CD8-positive, alpha-beta memory T cell (primary cell): ENCODE measurements around the gene SLC37A4. TPM values are rescaled to one million over a fixed set of nuclear protein-coding genes. Genes with fewer than 3 reads are reported as not detected.

Source experiments
- CTCF ChIA-PET: fragments of 350-600 bp; sonication (Branson Sonifier 250); formaldehyde crosslinking; loops from one replicate; lab custom pipeline; 2021; ENCODE audit warnings: antibody characterized with exemption; lab: Charles Lee
- POLR2A ChIA-PET: fragments of 350-600 bp; sonication (Branson Sonifier 250); formaldehyde crosslinking; loops from one replicate; lab custom pipeline; 2021; ENCODE audit warnings: antibody characterized with exemption; lab: Charles Lee
- DNase-seq, 5 donors: peaks; one replicate each; pipeline versions ENCODE4 v3.0.0 to v3.0.0-alpha.2; 2020 to 2022; ENCODE audit warnings: mixed read lengths in 1 of 5
- H3K27ac ChIP-seq: one replicate; pipeline ENCODE4 v1.7.0; 2013; ENCODE audit warnings: low read depth, mild to moderate bottlenecking, low read length, moderate library complexity
- H3K27me3 ChIP-seq: 2 replicates; pipeline ENCODE4 v1.7.0; 2013; ENCODE audit warnings: low read length, mild to moderate bottlenecking; ENCODE audit not compliant: insufficient read depth, poor library complexity, severe bottlenecking
- H3K36me3 ChIP-seq: 2 replicates; pipeline ENCODE4 v1.7.0; 2013; ENCODE audit warnings: mild to moderate bottlenecking, low read length, moderate library complexity; ENCODE audit not compliant: insufficient read depth
- H3K4me1 ChIP-seq: 2 replicates; pipeline ENCODE4 v1.7.0; 2013; ENCODE audit warnings: mild to moderate bottlenecking, low read length, moderate library complexity; ENCODE audit not compliant: insufficient read depth
- H3K4me3 ChIP-seq: 2 replicates; pipeline ENCODE4 v1.7.0; 2013; ENCODE audit warnings: mild to moderate bottlenecking, low read length
- H3K9me3 ChIP-seq: 2 replicates; pipeline ENCODE4 v1.7.0; 2013; ENCODE audit warnings: mild to moderate bottlenecking, low read length
- H3K27ac Mint-ChIP-seq, 8 donors: one replicate each; pipeline ENCODE4 v1.8.0; 2020 to 2021; ENCODE audit warnings: mixed read lengths in 8 of 8, mild to moderate bottlenecking in 6 of 8, inconsistent platforms in 3 of 8, moderate library complexity in 3 of 8
- H3K27me3 Mint-ChIP-seq, 2 donors: one replicate each; pipeline ENCODE4 v1.8.0; 2020 to 2021; ENCODE audit warnings: mixed read lengths in 2 of 2, mild to moderate bottlenecking in 1 of 2, moderate library complexity in 1 of 2
- H3K36me3 Mint-ChIP-seq, 3 donors: one replicate each; pipeline ENCODE4 v1.8.0; 2020 to 2021; ENCODE audit warnings: mixed read lengths in 3 of 3, inconsistent platforms in 1 of 3, mild to moderate bottlenecking in 1 of 3
- H3K4me1 Mint-ChIP-seq, 3 donors: one replicate each; pipeline ENCODE4 v1.8.0; 2020 to 2021; ENCODE audit warnings: mixed read lengths in 3 of 3, inconsistent platforms in 1 of 3, mild to moderate bottlenecking in 1 of 3
- H3K4me3 Mint-ChIP-seq, 7 donors: one replicate each; pipeline ENCODE4 v1.8.0; 2020 to 2021; ENCODE audit warnings: mixed read lengths in 7 of 7, mild to moderate bottlenecking in 6 of 7, moderate library complexity in 4 of 7, inconsistent platforms in 2 of 7
- H3K9me3 Mint-ChIP-seq, 5 donors: one replicate each; pipeline ENCODE4 v1.8.0; 2020 to 2022; ENCODE audit warnings: mixed read lengths in 5 of 5, mild to moderate bottlenecking in 3 of 5, moderate library complexity in 2 of 5, inconsistent platforms in 1 of 5
- polyA plus RNA-seq: library from polyadenylated mRNA; unstranded; fragments of 300-500 nt; fragmentation: Illumina TruSeq; gene quantifications from one replicate; pipeline ENCODE4 v1.2.3, GENCODE V29; 2021
- total RNA-seq, 2 experiments: library from RNA; stranded (reverse); gene quantifications; one replicate each; pipeline ENCODE4 v1.2.3, GENCODE V29; 2021

SLC37A4 gene
- total and polyA plus RNA-seq, 3 experiments from 2014 or later, result 11.3 to 28.5 (median 22.7) TPM

DNA sequence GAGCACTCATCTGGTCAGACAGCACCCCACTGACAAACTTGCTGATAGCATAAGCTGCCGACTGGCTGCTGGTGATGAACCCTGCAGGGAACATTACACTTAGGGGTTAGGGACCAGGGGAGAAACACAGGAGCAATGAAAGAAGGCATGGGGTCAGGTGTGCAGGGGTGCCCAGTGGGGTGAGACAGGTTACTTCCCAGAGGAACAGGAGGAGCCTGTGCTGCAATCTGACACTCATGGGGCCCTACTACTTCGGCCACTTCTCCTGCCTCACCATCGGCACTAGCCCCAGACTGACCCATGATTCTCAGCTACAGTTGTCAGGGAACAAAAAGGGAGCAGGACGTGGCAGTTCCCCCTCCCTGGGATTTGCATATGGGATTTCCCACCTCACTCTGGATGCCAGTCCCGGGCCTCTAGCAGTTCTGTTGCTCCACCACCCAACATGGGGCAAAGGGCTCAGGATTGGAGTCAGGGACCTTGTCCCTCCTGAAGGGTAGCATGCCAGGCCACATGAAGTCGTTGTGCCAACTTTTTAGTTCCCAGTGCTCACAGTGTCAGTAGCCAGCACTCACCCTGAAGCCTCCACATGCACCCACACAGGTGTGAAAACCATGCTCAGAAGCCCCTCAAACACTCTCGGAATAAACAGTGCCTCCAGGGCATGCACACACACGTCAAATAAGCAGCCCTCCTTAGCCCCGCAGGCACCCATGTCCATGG is 2.2 kb downstream of the SLC37A4 start:
- H3K9me3 Mint-ChIP-seq, result no peaks in the 10 kb centered on the region
- H3K4me3 Mint-ChIP-seq, result peak overlapping the region in 4 of 7 donors; percentile 56 to 96 (median 90)
- H3K36me3 Mint-ChIP-seq, result peaks cover 0 to 33% (median 8%) of the 10 kb centered on the region in 3 donors
- Histone ChIP-seq H3K9me3 (no peaks in the 10 kb centered on the region), H3K27me3 (no peaks in the 10 kb centered on the region), H3K4me3 (no peak overlapping the region), H3K27ac (peak overlapping the region; percentile 75), H3K36me3 (peaks cover 15% of the 10 kb centered on the region), H3K4me1 (peaks cover 24% of the 10 kb centered on the region)
- peak overlapping the region in 7 of 8 donors; percentile 9 to 92 (median 63) for H3K27ac Mint-ChIP-seq
- no peak for DNase-seq
- peaks cover 26 to 36% (median 28%) of the 10 kb centered on the region in 3 donors for H3K4me1 Mint-ChIP-seq
- ChIA-PET CTCF (interaction anchor here (1.2 kb wide), 1 partner anchor 10 kb away, joined by 3 read pairs; the partner anchor contains the start of gene RPS25), POLR2A (interaction anchor here (1.0 kb wide), 1 partner anchor 10 kb away, joined by 3 read pairs; the partner anchor contains the start of genes RPS25 and TRAPPC4)
- H3K27me3 Mint-ChIP-seq, result no peaks in the 10 kb centered on the region

DNA sequence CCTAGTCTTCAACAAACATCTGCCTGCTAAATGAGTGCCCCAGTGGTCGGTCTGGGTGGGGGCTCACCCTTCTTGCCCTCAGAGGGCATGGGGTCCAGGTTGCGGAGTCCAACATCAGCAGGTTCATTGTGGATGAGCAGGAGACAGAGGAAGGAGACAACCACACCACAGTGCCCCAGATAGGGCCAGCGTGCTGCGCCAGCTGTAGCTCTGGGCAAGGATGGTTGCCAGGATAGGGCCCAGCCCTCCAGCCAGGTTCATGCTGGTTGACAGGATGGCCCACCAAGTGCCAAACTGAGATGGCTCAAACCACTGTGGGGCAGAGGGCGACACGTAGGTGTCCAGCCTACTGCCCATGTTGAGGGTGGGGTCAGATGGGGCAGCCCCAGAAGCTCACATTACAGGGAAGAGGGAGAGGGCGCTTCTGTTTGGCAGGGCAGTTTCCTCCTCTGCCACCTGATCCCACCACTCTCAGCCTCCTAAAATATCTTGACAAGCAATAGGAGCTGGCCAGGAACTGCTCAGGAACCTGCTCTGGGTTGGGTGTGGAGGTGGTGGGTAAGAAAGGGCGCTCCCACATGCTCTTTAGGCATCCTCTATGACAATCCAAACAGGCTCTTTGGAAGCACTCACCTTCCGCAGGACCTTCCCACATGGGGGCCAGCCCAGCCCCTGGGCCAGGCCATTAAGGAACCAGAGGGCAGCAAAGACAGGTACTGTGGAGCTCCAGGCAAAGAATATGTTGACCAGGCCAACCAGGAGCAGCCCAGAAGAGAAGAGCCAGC is 2.9 kb downstream of the SLC37A4 start:
- Histone ChIP-seq H3K4me3 (no peak overlapping the region), H3K4me1 (peaks cover 28% of the 10 kb centered on the region), H3K27ac (no peak overlapping the region), H3K27me3 (no peaks in the 10 kb centered on the region), H3K36me3 (peaks cover 21% of the 10 kb centered on the region), H3K9me3 (no peaks in the 10 kb centered on the region)
- peaks cover 0 to 40% (median 10%) of the 10 kb centered on the region in 3 donors for H3K36me3 Mint-ChIP-seq
- no peaks in the 10 kb centered on the region for H3K9me3 Mint-ChIP-seq
- DNase-seq, result no peak
- peak overlapping the region in 6 of 8 donors; percentile 9 to 84 (median 56) for H3K27ac Mint-ChIP-seq
- H3K4me1 Mint-ChIP-seq, result peaks cover 30 to 42% (median 34%) of the 10 kb centered on the region in 3 donors
- no peaks in the 10 kb centered on the region for H3K27me3 Mint-ChIP-seq
- ChIA-PET CTCF (no interaction called here), POLR2A (interaction anchor here (1.0 kb wide), 1 partner anchor 9 kb away, joined by 3 read pairs; the partner anchor contains the start of genes RPS25 and TRAPPC4)
- peak overlapping the region in 1 of 7 donors; percentile 52 for H3K4me3 Mint-ChIP-seq

- Histone ChIP-seq H3K27ac (no peak overlapping the region), H3K4me3 (no peak overlapping the region), H3K9me3 (no peaks in the 10 kb centered on the region), H3K27me3 (no peaks in the 10 kb centered on the region), H3K36me3 (peaks cover 21% of the 10 kb centered on the region), H3K4me1 (peaks cover 28% of the 10 kb centered on the region)
- Mint-ChIP-seq H3K4me3 (peak overlapping the region in 1 of 7 donors; percentile 52), H3K36me3 (peaks cover 0 to 47% (median 10%) of the 10 kb centered on the region in 3 donors), H3K9me3 (no peaks in the 10 kb centered on the region), H3K4me1 (peaks cover 30 to 46% (median 34%) of the 10 kb centered on the region in 3 donors), H3K27ac (peak overlapping the region in 6 of 8 donors; percentile 46 to 73 (median 53)), H3K27me3 (no peaks in the 10 kb centered on the region)
- ChIA-PET POLR2A (interaction anchor here (0.5 kb wide), 1 partner anchor 96 kb away, joined by 7 read pairs; no protein-coding TSS in a partner anchor), CTCF (no interaction called here)
- no peak for DNase-seq
Observed at GRCh38 chr11:119026970-119027369, 3.7 kb downstream of the SLC37A4 start.

GRCh38 chr11:119025978-119026766 is 4.5 kb downstream of the SLC37A4 start:
- peaks cover 35 to 54% (median 41%) of the 10 kb centered on the region in 3 donors for H3K4me1 Mint-ChIP-seq
- Histone ChIP-seq H3K4me3 (no peak overlapping the region), H3K36me3 (peaks cover 28% of the 10 kb centered on the region), H3K27ac (no peak overlapping the region), H3K27me3 (no peaks in the 10 kb centered on the region), H3K9me3 (no peaks in the 10 kb centered on the region), H3K4me1 (peaks cover 35% of the 10 kb centered on the region)
- no peak for DNase-seq
- H3K27ac Mint-ChIP-seq, result peak overlapping the region in 2 of 8 donors; percentile 54 to 66
- peak overlapping the region in 1 of 7 donors; percentile 18 for H3K4me3 Mint-ChIP-seq
- peaks cover 5 to 55% (median 10%) of the 10 kb centered on the region in 3 donors for H3K36me3 Mint-ChIP-seq
- H3K9me3 Mint-ChIP-seq, result no peaks in the 10 kb centered on the region
- ChIA-PET POLR2A (interaction anchor here (0.6 kb wide), 1 partner anchor 187 kb away, joined by 4 read pairs; no protein-coding TSS in a partner anchor), CTCF (no interaction called here)
- no peaks in the 10 kb centered on the region for H3K27me3 Mint-ChIP-seq

GRCh38 chr11:119025541-119025940 is 5.1 kb downstream of the SLC37A4 start:
- Mint-ChIP-seq H3K36me3 (peaks cover 5 to 57% (median 10%) of the 10 kb centered on the region in 3 donors), H3K9me3 (no peaks in the 10 kb centered on the region), H3K4me3 (peak overlapping the region in 1 of 7 donors; percentile 18), H3K27ac (peak overlapping the region in 7 of 8 donors; percentile 45 to 93 (median 75)), H3K27me3 (no peaks in the 10 kb centered on the region), H3K4me1 (peaks cover 36 to 53% (median 43%) of the 10 kb centered on the region in 3 donors)
- CTCF ChIA-PET, result no interaction called here
- POLR2A ChIA-PET, result no interaction called here
- H3K4me1 ChIP-seq, result peaks cover 36% of the 10 kb centered on the region
- H3K4me3 ChIP-seq, result no peak overlapping the region
- no peaks in the 10 kb centered on the region for H3K9me3 ChIP-seq
- H3K36me3 ChIP-seq, result peaks cover 30% of the 10 kb centered on the region
- no peak overlapping the region for H3K27ac ChIP-seq
- DNase-seq, result no peak
- H3K27me3 ChIP-seq, result no peaks in the 10 kb centered on the region

DNA sequence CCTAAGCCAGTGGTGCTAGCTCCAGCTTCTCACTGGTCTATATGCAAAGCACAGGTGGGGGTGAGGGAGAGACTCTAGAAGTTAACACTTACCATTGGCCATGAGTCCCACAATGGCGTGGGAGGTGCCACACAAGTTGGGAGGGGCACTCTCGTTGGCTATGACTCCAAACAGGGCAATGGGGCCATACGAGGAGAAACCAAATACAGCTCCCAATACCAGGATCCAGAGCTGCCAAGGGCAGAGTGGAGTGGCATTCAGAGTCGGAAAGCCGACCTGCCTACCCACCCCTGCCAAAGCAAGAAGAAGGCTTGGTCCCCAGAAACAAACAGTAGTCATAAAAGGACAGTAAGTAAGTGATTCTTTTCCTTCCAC is 5.6 kb downstream of the SLC37A4 start:
- Mint-ChIP-seq H3K4me1 (peaks cover 40 to 57% (median 47%) of the 10 kb centered on the region in 3 donors), H3K27ac (peak overlapping the region in 7 of 8 donors; percentile 45 to 93 (median 70)), H3K36me3 (peaks cover 5 to 61% (median 11%) of the 10 kb centered on the region in 3 donors), H3K9me3 (no peaks in the 10 kb centered on the region), H3K27me3 (no peaks in the 10 kb centered on the region), H3K4me3 (no peak overlapping the region)
- H3K36me3 ChIP-seq, result peaks cover 30% of the 10 kb centered on the region
- no peak overlapping the region for H3K27ac ChIP-seq
- no peak for DNase-seq
- H3K9me3 ChIP-seq, result no peaks in the 10 kb centered on the region
- POLR2A ChIA-PET, result no interaction called here
- H3K27me3 ChIP-seq, result no peaks in the 10 kb centered on the region
- peaks cover 39% of the 10 kb centered on the region for H3K4me1 ChIP-seq
- H3K4me3 ChIP-seq, result no peak overlapping the region
- CTCF ChIA-PET, result no interaction called here

GRCh38 chr11:119024430-119025098 is 6.1 kb downstream of the SLC37A4 start:
- Histone ChIP-seq H3K27ac (no peak overlapping the region), H3K4me1 (peaks cover 40% of the 10 kb centered on the region), H3K27me3 (no peaks in the 10 kb centered on the region), H3K4me3 (no peak overlapping the region), H3K36me3 (peaks cover 30% of the 10 kb centered on the region), H3K9me3 (no peaks in the 10 kb centered on the region)
- H3K36me3 Mint-ChIP-seq, result peaks cover 5 to 66% (median 13%) of the 10 kb centered on the region in 3 donors
- ChIA-PET CTCF (no interaction called here), POLR2A (no interaction called here)
- no peaks in the 10 kb centered on the region for H3K9me3 Mint-ChIP-seq
- H3K27me3 Mint-ChIP-seq, result no peaks in the 10 kb centered on the region
- H3K4me3 Mint-ChIP-seq, result peak overlapping the region in 1 of 7 donors; percentile 31
- DNase-seq, result no peak
- H3K27ac Mint-ChIP-seq, result peak overlapping the region in 7 of 8 donors; percentile 22 to 85 (median 70)
- H3K4me1 Mint-ChIP-seq, result peaks cover 40 to 57% (median 48%) of the 10 kb centered on the region in 3 donors
